ENCODE results near the gene SLC23A3.

GRCh38 chr2:219178377-219179175 lies 8.7 kb upstream of the SLC23A3 start:
- no peak for TF ChIP-seq CTCF (IDR thresholded peaks at IDR 0.05; ENCODE audit: borderline replicate concordance, extremely low read depth, low read length, poor library complexity, severe bottlenecking)
- TF ChIP-seq EZH2 (IDR thresholded peaks at IDR 0.05; ENCODE audit: borderline replicate concordance, low read depth, low read length, severe bottlenecking), result no peak
